Suprapubic skin (tissue), 3 donors: Measurements from ENCODE around the gene DZANK1.

Source experiments
- EP300 ChIP-seq: sonication (generic); formaldehyde crosslinking; IDR thresholded peaks from one replicate; pipeline ENCODE4 v1.6.1; 2017; ENCODE audit warnings: antibody characterized with exemption
- POLR2A ChIP-seq, 2 donors: fragments of 450-650 bp; IDR thresholded peaks; one replicate each; pipeline ENCODE4 v1.6.1; 2017; ENCODE audit warnings: antibody characterized with exemption in 2 of 2, mild to moderate bottlenecking in 2 of 2, moderate library complexity in 2 of 2
- TF ChIP-seq, protein P1 (sequence below), 2 donors: fragments of 200-600 bp in 1 of 2; fragments of 450-650 bp in 1 of 2; sonication (generic) in 1 of 2; IDR thresholded peaks; one replicate each; pipeline ENCODE4 v1.5.1; 2016 to 2019; ENCODE audit warnings: antibody characterized with exemption in 2 of 2, mild to moderate bottlenecking in 1 of 2, moderate library complexity in 1 of 2

GRCh38 chr20:18497603-18498002 is 30.8 kb upstream of the DZANK1 start:
- TF ChIP-seq, protein P1, sequence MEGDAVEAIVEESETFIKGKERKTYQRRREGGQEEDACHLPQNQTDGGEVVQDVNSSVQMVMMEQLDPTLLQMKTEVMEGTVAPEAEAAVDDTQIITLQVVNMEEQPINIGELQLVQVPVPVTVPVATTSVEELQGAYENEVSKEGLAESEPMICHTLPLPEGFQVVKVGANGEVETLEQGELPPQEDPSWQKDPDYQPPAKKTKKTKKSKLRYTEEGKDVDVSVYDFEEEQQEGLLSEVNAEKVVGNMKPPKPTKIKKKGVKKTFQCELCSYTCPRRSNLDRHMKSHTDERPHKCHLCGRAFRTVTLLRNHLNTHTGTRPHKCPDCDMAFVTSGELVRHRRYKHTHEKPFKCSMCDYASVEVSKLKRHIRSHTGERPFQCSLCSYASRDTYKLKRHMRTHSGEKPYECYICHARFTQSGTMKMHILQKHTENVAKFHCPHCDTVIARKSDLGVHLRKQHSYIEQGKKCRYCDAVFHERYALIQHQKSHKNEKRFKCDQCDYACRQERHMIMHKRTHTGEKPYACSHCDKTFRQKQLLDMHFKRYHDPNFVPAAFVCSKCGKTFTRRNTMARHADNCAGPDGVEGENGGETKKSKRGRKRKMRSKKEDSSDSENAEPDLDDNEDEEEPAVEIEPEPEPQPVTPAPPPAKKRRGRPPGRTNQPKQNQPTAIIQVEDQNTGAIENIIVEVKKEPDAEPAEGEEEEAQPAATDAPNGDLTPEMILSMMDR (IDR thresholded peaks at IDR 0.05), result no peak
- TF ChIP-seq POLR2A (IDR thresholded peaks at IDR 0.05) (no peak), EP300 (no peak)
